K562 (cell line): ENCODE results near the gene HSPB6. TPM values are rescaled to one million over a fixed set of nuclear protein-coding genes. Genes with fewer than 3 reads are reported as not detected.

Experiments used
- E2F3 ChIP-seq: fragments of 250-450 bp; sonication (Bioruptor Pico); IDR thresholded peaks from 2 replicates; pipeline ENCODE4 v1.4.0; 2020; ENCODE audit warnings: mild to moderate bottlenecking
- GABPB2 ChIP-seq: fragments of 250-450 bp; sonication (Bioruptor Pico); conservative IDR thresholded peaks from 2 replicates; pipeline ENCODE4 v1.5.1; 2021; ENCODE audit warnings: mild to moderate bottlenecking
- HES1 ChIP-seq: fragments of 450-650 bp; IDR thresholded peaks from 2 replicates; pipeline ENCODE4 v1.6.1; 2016; ENCODE audit warnings: low read depth, mild to moderate bottlenecking, moderate library complexity
- PTBP1 ChIP-seq: fragments of 200-400 bp; formaldehyde crosslinking; IDR thresholded peaks from 2 replicates; pipeline ENCODE4 v1.6.1; 2017; ENCODE audit warnings: low read depth, low read length
- RFX1 ChIP-seq: fragments of 450-650 bp; IDR thresholded peaks from 2 replicates; pipeline ENCODE4 v1.6.1; 2016; ENCODE audit warnings: mild to moderate bottlenecking, moderate library complexity
- TCF7 ChIP-seq: sonication (generic); IDR thresholded peaks from 2 replicates; pipeline ENCODE4 v1.6.1; 2016; ENCODE audit warnings: antibody characterized with exemption, borderline replicate concordance
- ZBTB1 ChIP-seq: sonication (generic); formaldehyde crosslinking; IDR thresholded peaks from 2 replicates; pipeline ENCODE4 v1.8.1; 2023; ENCODE audit warnings: missing genetic modification reagents, low read depth, mild to moderate bottlenecking, borderline replicate concordance
- ZBTB33 ChIP-seq: sonication (generic); formaldehyde crosslinking; IDR thresholded peaks from 2 replicates; pipeline ENCODE4 v1.8.1; 2023; ENCODE audit warnings: mild to moderate bottlenecking, missing genetic modification reagents
- ZEB2 ChIP-seq: fragments of 450-650 bp; IDR thresholded peaks from 2 replicates; pipeline ENCODE4 v1.6.1; 2016
- polyA plus RNA-seq, 8 experiments: library from polyadenylated mRNA; depleted of rRNA in 4 of 8; stranded (reverse) in 5 of 8; unstranded in 3 of 8; fragments of >200 nt; fragmentation: Nextera tagmentation in 2 of 8; fragmentation: Illumina TruSeq in 1 of 8; extraction: Ambion mirVana in 2 of 8; extraction: Trizol in 1 of 8; gene quantifications; 2 replicates each; pipeline versions ENCODE4 v1.2.1 to v1.2.3, GENCODE V29; 2011 to 2014; ENCODE audit warnings: inconsistent platforms in 1 of 8, missing spikeins in 1 of 8
- total RNA-seq, 7 experiments: library from RNA; depleted of rRNA in 6 of 7; stranded (reverse); fragments of >200 nt in 6 of 7; fragmentation: Illumina TruSeq in 2 of 7; extraction: Trizol in 2 of 7; gene quantifications; 2 replicates each; pipeline versions ENCODE4 v1.2.1 to v1.2.3, GENCODE V29; 2011 to 2021; ENCODE audit warnings: low replicate concordance in 1 of 7
- TF ChIP-seq, protein P1 (sequence below): fragments of 450-650 bp; IDR thresholded peaks from 2 replicates; pipeline ENCODE4 v1.6.1; 2016
- TF ChIP-seq, protein P2 (sequence below): fragments of 250-450 bp; sonication (Bioruptor Pico); IDR thresholded peaks from 2 replicates; pipeline ENCODE4 v1.5.0; 2022; ENCODE audit warnings: mild to moderate bottlenecking
- TF ChIP-seq, protein P3 (sequence below): fragments of 450-650 bp; formaldehyde crosslinking; IDR thresholded peaks from 2 replicates; pipeline ENCODE4 v1.4.0; 2022; ENCODE audit warnings: missing genetic modification characterization
- TF ChIP-seq, protein P4 (sequence below): fragments of 450-650 bp; IDR thresholded peaks from 2 replicates; pipeline ENCODE4 v1.6.1; 2018; ENCODE audit not compliant: partially characterized antibody

The HSPB6 gene
- total and polyA plus RNA-seq, 9 of the 15 experiments (the other 6 are each of a cell fraction or from before 2014, with no cell fraction given), result 0.55 TPM; not detected in 8

GRCh38 chr19:35757749-35758608, 1.1 kb upstream of the HSPB6 start, which contains the start of gene PROSER3 (continued):
- TF ChIP-seq ZBTB33 (CRISPR knock-in tag) (no peak), ZBTB1 (no peak), E2F3 (CRISPR knock-in tag) (no peak), RFX1 (peak; percentile 100), PTBP1 (no peak), HES1 (peak; percentile 23; the same call in 1 of the 2 replicates), GABPB2 (CRISPR knock-in tag) (no peak), ZEB2 (no peak), TCF7 (0 out of 2 replicates have a peak, but pooled peaks have one; percentile 56)
- TF ChIP-seq, protein P1, sequence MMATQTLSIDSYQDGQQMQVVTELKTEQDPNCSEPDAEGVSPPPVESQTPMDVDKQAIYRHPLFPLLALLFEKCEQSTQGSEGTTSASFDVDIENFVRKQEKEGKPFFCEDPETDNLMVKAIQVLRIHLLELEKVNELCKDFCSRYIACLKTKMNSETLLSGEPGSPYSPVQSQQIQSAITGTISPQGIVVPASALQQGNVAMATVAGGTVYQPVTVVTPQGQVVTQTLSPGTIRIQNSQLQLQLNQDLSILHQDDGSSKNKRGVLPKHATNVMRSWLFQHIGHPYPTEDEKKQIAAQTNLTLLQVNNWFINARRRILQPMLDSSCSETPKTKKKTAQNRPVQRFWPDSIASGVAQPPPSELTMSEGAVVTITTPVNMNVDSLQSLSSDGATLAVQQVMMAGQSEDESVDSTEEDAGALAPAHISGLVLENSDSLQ, result peak; percentile 100
- TF ChIP-seq, protein P2, sequence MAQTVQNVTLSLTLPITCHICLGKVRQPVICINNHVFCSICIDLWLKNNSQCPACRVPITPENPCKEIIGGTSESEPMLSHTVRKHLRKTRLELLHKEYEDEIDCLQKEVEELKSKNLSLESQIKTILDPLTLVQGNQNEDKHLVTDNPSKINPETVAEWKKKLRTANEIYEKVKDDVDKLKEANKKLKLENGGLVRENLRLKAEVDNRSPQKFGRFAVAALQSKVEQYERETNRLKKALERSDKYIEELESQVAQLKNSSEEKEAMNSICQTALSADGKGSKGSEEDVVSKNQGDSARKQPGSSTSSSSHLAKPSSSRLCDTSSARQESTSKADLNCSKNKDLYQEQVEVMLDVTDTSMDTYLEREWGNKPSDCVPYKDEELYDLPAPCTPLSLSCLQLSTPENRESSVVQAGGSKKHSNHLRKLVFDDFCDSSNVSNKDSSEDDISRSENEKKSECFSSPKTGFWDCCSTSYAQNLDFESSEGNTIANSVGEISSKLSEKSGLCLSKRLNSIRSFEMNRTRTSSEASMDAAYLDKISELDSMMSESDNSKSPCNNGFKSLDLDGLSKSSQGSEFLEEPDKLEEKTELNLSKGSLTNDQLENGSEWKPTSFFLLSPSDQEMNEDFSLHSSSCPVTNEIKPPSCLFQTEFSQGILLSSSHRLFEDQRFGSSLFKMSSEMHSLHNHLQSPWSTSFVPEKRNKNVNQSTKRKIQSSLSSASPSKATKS (CRISPR knock-in tag), result no peak
- TF ChIP-seq, protein P3, sequence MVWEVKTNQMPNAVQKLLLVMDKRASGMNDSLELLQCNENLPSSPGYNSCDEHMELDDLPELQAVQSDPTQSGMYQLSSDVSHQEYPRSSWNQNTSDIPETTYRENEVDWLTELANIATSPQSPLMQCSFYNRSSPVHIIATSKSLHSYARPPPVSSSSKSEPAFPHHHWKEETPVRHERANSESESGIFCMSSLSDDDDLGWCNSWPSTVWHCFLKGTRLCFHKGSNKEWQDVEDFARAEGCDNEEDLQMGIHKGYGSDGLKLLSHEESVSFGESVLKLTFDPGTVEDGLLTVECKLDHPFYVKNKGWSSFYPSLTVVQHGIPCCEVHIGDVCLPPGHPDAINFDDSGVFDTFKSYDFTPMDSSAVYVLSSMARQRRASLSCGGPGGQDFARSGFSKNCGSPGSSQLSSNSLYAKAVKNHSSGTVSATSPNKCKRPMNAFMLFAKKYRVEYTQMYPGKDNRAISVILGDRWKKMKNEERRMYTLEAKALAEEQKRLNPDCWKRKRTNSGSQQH (CRISPR knock-in tag), result no peak
- TF ChIP-seq, protein P4, sequence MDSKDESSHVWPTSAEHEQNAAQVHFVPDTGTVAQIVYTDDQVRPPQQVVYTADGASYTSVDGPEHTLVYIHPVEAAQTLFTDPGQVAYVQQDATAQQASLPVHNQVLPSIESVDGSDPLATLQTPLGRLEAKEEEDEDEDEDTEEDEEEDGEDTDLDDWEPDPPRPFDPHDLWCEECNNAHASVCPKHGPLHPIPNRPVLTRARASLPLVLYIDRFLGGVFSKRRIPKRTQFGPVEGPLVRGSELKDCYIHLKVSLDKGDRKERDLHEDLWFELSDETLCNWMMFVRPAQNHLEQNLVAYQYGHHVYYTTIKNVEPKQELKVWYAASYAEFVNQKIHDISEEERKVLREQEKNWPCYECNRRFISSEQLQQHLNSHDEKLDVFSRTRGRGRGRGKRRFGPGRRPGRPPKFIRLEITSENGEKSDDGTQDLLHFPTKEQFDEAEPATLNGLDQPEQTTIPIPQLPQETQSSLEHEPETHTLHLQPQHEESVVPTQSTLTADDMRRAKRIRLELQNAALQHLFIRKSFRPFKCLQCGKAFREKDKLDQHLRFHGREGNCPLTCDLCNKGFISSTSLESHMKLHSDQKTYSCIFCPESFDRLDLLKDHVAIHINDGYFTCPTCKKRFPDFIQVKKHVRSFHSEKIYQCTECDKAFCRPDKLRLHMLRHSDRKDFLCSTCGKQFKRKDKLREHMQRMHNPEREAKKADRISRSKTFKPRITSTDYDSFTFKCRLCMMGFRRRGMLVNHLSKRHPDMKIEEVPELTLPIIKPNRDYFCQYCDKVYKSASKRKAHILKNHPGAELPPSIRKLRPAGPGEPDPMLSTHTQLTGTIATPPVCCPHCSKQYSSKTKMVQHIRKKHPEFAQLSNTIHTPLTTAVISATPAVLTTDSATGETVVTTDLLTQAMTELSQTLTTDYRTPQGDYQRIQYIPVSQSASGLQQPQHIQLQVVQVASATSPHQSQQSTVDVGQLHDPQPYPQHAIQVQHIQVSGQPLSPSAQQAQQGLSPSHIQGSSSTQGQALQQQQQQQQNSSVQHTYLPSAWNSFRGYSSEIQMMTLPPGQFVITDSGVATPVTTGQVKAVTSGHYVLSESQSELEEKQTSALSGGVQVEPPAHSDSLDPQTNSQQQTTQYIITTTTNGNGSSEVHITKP, result peak; percentile 97
